ENCODE data around the gene LRRK2. TPM values are rescaled to one million over a fixed set of nuclear protein-coding genes. Genes with fewer than 3 reads are reported as not detected.

Gene LRRK2
- total and polyA plus RNA-seq, 2 of the 8 experiments (the other 6 are each of a cell fraction or from before 2014, with no cell fraction given), result 0.06 to 0.13 TPM

DNA sequence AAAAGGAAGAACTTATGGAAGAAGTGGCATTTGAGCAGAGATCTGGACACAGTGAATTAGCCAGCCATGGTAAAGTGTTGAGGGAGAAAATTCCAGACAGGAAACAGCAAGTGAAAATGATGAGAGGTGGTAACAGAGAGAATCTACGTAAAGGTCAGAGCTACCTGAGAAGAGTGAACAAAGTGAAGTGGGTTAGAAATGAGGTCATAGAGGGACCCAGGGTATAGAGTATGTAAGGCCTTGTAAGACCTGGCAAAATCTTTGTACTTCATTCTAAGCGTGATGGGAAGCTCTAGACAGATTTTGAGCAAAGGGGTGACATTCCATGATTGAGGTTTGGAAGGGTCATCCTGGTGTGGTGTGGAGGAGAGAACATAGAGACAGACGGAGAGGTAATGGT, 49.3 kb upstream of the LRRK2 start:
- H4K20me1 ChIP-seq (replicated peaks in 1 of 2; ENCODE audit: control insufficient read depth in 1 of 2, insufficient read depth in 2 of 2, low read length in 2 of 2), result no peaks in the 10 kb centered on the region
- no peak overlapping the region for H3K4ac ChIP-seq (replicated peaks; ENCODE audit: insufficient read length, low read depth, low read length)
- H3K4me1 ChIP-seq (replicated peaks in 1 of 4; ENCODE audit: control insufficient read depth in 3 of 4, insufficient read depth in 4 of 4, low read length in 3 of 4), result no peaks in the 10 kb centered on the region
- FAIRE-seq (no peak), DNase-seq (ENCODE audit: low read depth in 1 of 2, low spot score in 2 of 2) (no peak)
- no peaks in the 10 kb centered on the region; a peak in 1 of 8 replicates for H3K36me3 ChIP-seq (ENCODE audit: control insufficient read depth in 2 of 4, insufficient read depth in 4 of 4, low read length in 3 of 4)
- no peak overlapping the region for H2BK5ac ChIP-seq (ENCODE audit: low read depth, low read length)
- WGBS, 2 experiments (ENCODE audit: extremely low coverage in 1 of 2, insufficient coverage in 1 of 2, insufficient read length in 1 of 2, insufficient replicate concordance in 2 of 2, low coverage in 1 of 2, low lambda C conversion rate in 2 of 2, missing lambda C conversion rate in 1 of 2), result 95% methylated on average over 3 of the region's 3 CpGs; no CpG with 5 or more reads in 1 of the 2 experiments
- H3K27me3 ChIP-seq (replicated peaks in 1 of 4; ENCODE audit: control insufficient read depth in 3 of 4, extremely low read depth in 1 of 4, insufficient read depth in 3 of 4, low read length in 3 of 4), result no peaks in the 10 kb centered on the region
- H2BK20ac ChIP-seq (ENCODE audit: low read length), result no peak overlapping the region
- no peaks in the 10 kb centered on the region for H3K79me2 ChIP-seq (ENCODE audit: control insufficient read depth in 1 of 2, insufficient read depth in 2 of 2, low read length in 2 of 2)
- H2BK120ac ChIP-seq (replicated peaks; ENCODE audit: low read depth, low read length), result no peak overlapping the region
- no peak overlapping the region for H3K9ac ChIP-seq (replicated peaks in 1 of 4; ENCODE audit: extremely low read depth in 1 of 4, low read depth in 3 of 4, low read length in 3 of 4)
- no peak overlapping the region for H3K4me2 ChIP-seq (ENCODE audit: insufficient read depth in 1 of 2, low read depth in 2 of 2, low read length in 2 of 2)
- peaks cover 0 to 6% of the 10 kb centered on the region in 2 experiments; a peak in 1 of 4 replicates for H3K9me3 ChIP-seq (ENCODE audit: insufficient read depth in 2 of 2, low read depth in 1 of 2, low read length in 1 of 2)
- no peak overlapping the region for H4K5ac ChIP-seq (ENCODE audit: insufficient read length, low read depth, low read length)
- no peak overlapping the region for H3K56ac ChIP-seq (replicated peaks; ENCODE audit: insufficient read length, low read depth, low read length)
- no peak overlapping the region for H3K14ac ChIP-seq (ENCODE audit: insufficient read length)
- H3K23me2 ChIP-seq (ENCODE audit: low read depth, low read length), result no peaks in the 10 kb centered on the region
- H3K18ac ChIP-seq (ENCODE audit: extremely low read depth, low read length), result no peak overlapping the region
- H2AFZ ChIP-seq (ENCODE audit: low read length), result no peak overlapping the region
- H2BK15ac ChIP-seq (ENCODE audit: low read length), result no peak overlapping the region
- no peak overlapping the region for H4K8ac ChIP-seq (ENCODE audit: extremely low read depth, insufficient read depth, low read length)
- CTCF ChIA-PET (ENCODE audit: partially characterized antibody), result no interaction called here
- H3K4me3 ChIP-seq (ENCODE audit: extremely low read depth in 1 of 4, insufficient read depth in 2 of 4, low read depth in 3 of 4, low read length in 4 of 4), result no peak overlapping the region
- H3K79me1 ChIP-seq (ENCODE audit: low read depth, low read length), result no peaks in the 10 kb centered on the region
- POLR2A ChIA-PET (ENCODE audit: partially characterized antibody), result interaction anchor here (1.2 kb wide), 1 partner anchor 10 kb away, joined by 3 read pairs; no protein-coding TSS in a partner anchor
- no peak overlapping the region for H2BK12ac ChIP-seq (ENCODE audit: low read depth, low read length)
- H3K23ac ChIP-seq (ENCODE audit: insufficient read length), result no peak overlapping the region
- H3K27ac ChIP-seq (ENCODE audit: low read depth, low read length), result no peak overlapping the region
- no peak overlapping the region for H2AK5ac ChIP-seq (ENCODE audit: low read depth, low read length)
- H4K91ac ChIP-seq (replicated peaks; ENCODE audit: insufficient read length, low read length), result no peak overlapping the region
- no peak for TF ChIP-seq TAF1 (IDR thresholded peaks at IDR 0.05; ENCODE audit: low read depth, low read length)
- TF ChIP-seq, protein P1, sequence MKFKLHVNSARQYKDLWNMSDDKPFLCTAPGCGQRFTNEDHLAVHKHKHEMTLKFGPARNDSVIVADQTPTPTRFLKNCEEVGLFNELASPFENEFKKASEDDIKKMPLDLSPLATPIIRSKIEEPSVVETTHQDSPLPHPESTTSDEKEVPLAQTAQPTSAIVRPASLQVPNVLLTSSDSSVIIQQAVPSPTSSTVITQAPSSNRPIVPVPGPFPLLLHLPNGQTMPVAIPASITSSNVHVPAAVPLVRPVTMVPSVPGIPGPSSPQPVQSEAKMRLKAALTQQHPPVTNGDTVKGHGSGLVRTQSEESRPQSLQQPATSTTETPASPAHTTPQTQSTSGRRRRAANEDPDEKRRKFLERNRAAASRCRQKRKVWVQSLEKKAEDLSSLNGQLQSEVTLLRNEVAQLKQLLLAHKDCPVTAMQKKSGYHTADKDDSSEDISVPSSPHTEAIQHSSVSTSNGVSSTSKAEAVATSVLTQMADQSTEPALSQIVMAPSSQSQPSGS (IDR thresholded peaks at IDR 0.05; ENCODE audit: low read length), result no peak
- TF ChIP-seq HDAC2 (IDR thresholded peaks at IDR 0.05; ENCODE audit: borderline replicate concordance in 1 of 2, low read depth in 2 of 2, low read length in 2 of 2), result no peak
- TF ChIP-seq, protein P2, sequence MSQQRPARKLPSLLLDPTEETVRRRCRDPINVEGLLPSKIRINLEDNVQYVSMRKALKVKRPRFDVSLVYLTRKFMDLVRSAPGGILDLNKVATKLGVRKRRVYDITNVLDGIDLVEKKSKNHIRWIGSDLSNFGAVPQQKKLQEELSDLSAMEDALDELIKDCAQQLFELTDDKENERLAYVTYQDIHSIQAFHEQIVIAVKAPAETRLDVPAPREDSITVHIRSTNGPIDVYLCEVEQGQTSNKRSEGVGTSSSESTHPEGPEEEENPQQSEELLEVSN (IDR thresholded peaks at IDR 0.05), result no peak
- no peak for TF ChIP-seq GABPA (IDR thresholded peaks at IDR 0.05; ENCODE audit: borderline replicate concordance, insufficient read depth, low read length)
- TF ChIP-seq KDM1A (IDR thresholded peaks at IDR 0.05; ENCODE audit: borderline replicate concordance, low read length), result no peak
- no peak for TF ChIP-seq EP300 (IDR thresholded peaks at IDR 0.05; ENCODE audit: borderline replicate concordance in 1 of 2, low read depth in 2 of 2, low read length in 2 of 2)
- no peak for TF ChIP-seq CBX8 (IDR thresholded peaks at IDR 0.05; ENCODE audit: borderline replicate concordance, low read depth, low read length)
- no peak for TF ChIP-seq KDM5A (IDR thresholded peaks at IDR 0.05; ENCODE audit: low read length)
- TF ChIP-seq SIRT6 (IDR thresholded peaks at IDR 0.05; ENCODE audit: low read length), result no peak
- TF ChIP-seq SIX5 (IDR thresholded peaks at IDR 0.05; ENCODE audit: low read depth, low read length), result no peak
- no peak for TF ChIP-seq ZNF274 (IDR thresholded peaks at IDR 0.05; ENCODE audit: borderline replicate concordance, extremely low read depth, low read length)
